HL-60/S4 (cell line): ENCODE measurements around the gene KRTAP5-4.

ENCODE experiments used
- in situ Hi-C: fragments of 300-500 bp; cut with MboI; formaldehyde crosslinking; loops from 2 replicates; pipeline ENCODE4 v1.14.3; 2022; ENCODE audit warnings: low sequenced_read_pairs

The KRTAP5-4 gene

GRCh38 chr11:1574238-1574932, 47.6 kb downstream of the KRTAP5-4 start:
- in situ Hi-C loops: no loop called here

GRCh38 chr11:1573903-1574237, 48.1 kb downstream of the KRTAP5-4 start:
- in situ Hi-C loops: no loop called here

DNA sequence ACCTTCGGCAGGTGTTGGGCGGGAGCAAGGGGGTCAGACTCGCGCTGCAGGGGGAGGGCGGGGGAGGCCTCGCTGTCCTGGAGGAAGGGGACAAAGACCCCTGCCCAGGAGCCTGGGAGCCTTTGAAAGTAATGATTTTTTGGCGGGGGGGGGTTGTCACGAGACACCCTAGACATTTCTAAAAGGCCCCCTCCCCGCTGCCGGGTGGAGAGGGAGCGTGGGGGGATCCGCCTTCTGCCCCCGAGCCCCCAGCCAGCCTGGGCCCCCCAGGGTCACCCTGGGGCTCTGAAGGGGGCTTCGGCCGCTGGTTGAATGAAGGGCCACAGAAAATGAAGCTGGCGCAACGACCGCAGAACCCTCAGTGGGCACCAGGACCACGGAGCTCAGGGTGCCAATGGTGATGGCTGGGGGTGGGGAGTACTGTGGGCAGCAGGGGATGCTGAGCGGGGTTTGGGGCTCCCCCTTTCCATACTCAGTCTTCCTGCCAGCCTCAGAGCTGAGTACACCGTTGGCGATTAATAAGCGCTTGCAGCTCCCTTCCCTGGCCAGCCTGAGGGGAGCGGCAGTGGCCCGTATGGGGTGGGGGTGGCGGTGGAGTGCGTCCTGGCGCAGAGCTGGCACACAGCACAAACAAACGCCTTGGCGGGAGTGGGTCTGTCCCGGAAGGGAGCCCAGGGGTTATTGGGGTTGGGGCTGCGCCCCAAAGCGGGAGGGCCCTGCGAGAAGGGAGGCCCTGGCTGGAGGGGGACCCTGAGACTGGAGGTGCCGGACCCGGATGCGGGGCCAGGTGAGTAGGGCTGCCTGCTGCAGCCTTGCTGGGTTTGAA, 48.6 kb downstream of the KRTAP5-4 start:
- in situ Hi-C loops: no loop called here

- in situ Hi-C loops: no loop called here
These were observed 49.5 kb downstream of the KRTAP5-4 start, which contains the start of gene DUSP8 for GRCh38 chr11:1572197-1573076. Gene DUSP8 (minus strand): TSS chr11:1572271. CDS start chr11:1565826, 6,445 bp downstream.

DNA sequence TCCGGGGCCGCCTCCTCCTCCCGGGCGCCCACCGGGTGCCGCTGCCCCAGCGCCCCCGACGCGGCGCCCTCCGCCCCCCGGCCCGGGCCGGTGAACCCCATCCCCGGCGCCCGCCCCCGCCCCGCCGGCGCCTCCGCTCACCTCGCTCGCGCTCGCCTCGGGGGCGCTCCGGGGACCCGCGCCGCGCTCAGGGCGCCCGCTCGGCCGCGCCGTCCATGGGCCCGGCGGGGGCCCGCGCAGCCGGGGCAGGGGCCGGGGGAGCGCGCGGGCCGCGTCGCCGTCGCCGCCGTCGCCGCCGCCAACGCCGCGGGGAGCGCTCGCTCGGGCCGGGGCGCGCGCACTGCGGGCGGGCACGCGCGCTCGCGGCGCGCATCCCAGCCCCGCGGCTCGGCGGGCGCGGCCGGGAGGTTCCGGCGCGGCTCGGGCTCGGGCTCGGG, 50.2 kb downstream of the KRTAP5-4 start:
- in situ Hi-C loops: no loop called here
